GM21528 (cell line): ENCODE data around the gene DPF3.
"Not testable (repeated sequence)": the region's sequence is repeated elsewhere in the genome, so short reads cannot be mapped to it uniquely, and the experiment has no call there.

Experiments
- ATAC-seq: cut with Tn5 transposase; IDR thresholded peaks from one replicate; pipeline ENCODE4 v1.9.1; 2021; ENCODE audit warnings: mild to moderate bottlenecking, moderate library complexity; ENCODE audit not compliant: unreplicated experiment, low FRiP score

DPF3 gene

DNA sequence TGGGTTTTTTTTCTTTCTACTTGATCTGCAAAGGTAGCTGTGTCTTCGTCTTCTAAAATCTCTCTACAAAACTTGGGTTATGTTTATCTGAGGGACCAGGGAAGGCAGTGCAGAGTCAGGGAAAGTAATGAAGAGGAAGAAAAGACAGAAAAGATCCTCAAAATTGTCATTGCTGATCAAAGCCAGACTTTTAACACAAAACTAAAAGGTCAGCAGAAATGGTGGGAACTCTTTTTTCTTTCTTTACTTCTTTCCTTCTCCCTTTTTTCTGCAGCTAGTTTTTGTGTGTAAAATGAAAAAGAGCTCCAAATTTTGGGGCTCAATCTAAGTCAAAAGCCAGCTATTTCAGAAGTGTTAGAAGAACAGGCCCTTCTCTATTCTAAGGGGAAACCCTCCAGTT, 11.9 kb downstream of the DPF3 start:
- ATAC-seq = no peak

DNA sequence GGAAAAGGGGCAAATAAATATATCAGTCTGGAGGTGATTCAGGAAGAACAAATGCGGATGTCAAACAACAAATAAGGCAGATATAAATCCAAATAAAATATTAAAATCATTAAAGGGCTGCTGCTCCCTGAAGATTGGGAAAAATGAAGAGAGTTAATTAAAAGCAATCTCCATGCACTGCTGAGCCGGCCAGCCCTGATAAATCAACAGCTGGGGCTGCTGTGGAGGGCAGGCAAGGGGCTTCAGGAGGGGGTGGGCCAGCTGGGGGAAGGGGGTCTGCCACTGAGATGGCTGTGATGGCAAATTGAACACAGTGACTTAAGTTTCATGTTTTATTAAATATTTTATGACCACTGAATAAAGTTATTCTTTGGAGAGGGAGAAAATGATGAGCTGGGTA, 12.4 kb downstream of the DPF3 start:
- ATAC-seq = no peak

GRCh38 chr14:72880820-72881219, 13.1 kb downstream of the DPF3 start:
- no peak for ATAC-seq

- no peak for ATAC-seq
These were observed 13.7 kb downstream of the DPF3 start for GRCh38 chr14:72880164-72880563.

GRCh38 chr14:72879431-72879830, 14.5 kb downstream of the DPF3 start:
- ATAC-seq = no peak

GRCh38 chr14:72878746-72879145, 15.2 kb downstream of the DPF3 start:
- no peak for ATAC-seq

- no peak for ATAC-seq
These were observed 17.2 kb downstream of the DPF3 start for GRCh38 chr14:72876710-72877063.

DNA sequence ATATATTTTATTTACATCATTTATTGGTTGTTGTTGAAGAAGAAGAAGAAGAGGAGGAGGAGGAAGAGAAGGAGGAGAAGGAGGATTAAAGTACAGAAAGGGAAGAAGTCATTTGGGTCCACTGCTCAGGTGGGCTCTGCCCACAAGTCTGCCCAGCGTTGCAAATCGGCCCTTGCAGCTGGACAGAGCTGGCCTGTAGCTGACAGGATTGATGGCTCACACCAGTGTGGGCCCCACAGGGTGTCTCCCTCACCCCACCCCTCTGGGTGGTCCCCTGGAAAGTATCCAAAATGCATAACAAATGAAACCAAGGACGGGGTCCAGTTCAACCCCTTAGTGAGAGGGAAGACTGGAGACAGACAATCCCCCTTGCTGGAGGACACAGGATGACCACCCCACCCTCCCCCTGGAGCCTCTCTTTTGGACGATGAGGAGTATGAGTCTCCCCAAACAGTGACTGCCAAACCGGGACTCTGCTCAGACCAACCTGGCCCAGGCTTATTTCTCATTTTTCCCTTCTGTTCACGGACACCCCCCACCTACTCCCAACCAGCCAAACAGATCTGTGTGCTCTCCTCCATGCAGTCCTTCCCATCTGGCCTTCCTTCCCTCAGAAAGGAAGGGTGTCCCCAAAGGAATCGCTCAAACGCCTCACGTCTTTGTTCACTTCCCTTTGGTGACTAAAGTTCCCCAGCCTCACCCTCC, 17.7 kb downstream of the DPF3 start:
- no peak for ATAC-seq

DNA sequence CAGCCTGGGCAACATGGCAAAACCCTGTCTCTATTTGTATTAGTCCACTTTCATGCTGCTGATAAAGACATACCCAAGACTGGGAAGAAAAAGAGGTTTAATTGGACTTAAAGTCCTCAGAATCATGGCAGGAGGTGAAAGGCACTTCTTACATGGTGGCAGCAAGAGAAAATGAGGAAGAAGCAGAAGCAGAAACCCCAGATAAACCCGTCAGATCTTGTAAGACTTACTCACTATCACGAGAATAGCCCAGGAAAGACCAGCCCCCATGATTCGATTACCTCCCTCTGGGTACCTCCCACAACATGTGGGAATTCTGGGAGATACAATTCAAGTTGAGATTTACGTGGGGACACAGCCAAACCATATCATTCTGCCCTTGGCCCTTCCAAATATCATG, 23.0 kb downstream of the DPF3 start:
- ATAC-seq = not testable (repeated sequence)

DNA sequence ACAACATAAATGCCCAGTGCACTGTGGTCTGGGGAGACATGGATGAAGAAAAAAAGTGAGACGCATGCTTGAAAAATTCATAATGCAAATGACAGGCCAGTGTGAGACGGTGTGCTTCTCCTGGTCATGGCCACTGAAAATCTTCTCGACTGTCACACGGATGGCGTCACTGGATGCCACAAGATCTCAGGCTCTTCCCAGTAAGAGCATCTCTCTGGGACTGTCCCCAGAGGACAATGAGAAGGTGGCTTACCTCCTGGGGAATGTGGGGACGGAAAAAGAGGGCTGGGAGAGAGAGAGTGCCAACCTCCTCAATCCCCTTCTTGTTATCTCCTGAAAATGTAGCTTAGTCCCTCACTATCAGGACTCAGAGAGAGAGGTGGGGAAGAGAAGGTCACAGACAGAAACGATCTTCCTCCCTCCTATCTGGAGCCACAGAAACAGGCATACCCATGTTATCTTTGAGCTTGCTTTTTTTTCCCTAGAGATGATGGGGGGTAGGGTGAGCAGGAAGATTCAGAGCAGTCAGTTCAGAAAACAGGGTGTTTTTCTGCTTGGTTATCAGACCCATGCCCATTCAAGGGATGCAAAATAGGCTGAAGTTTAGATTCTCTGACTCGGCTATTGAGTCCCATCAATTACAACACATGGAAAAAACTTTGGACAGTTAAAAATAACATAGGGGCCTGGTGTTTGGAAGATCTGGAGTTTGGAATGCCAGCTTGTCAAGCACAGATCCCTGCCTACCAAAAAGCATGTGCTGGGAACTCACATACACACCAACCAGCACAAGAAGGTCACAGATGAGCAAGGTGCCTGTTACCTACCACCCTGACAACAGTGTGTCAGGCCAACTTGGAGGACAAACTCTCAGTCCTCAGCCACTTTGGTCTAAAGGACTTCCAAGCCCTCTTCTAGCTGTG, 24.2 kb downstream of the DPF3 start:
- ATAC-seq = no peak

- ATAC-seq = no peak
These were observed 25.4 kb downstream of the DPF3 start for GRCh38 chr14:72868500-72868899.

DNA sequence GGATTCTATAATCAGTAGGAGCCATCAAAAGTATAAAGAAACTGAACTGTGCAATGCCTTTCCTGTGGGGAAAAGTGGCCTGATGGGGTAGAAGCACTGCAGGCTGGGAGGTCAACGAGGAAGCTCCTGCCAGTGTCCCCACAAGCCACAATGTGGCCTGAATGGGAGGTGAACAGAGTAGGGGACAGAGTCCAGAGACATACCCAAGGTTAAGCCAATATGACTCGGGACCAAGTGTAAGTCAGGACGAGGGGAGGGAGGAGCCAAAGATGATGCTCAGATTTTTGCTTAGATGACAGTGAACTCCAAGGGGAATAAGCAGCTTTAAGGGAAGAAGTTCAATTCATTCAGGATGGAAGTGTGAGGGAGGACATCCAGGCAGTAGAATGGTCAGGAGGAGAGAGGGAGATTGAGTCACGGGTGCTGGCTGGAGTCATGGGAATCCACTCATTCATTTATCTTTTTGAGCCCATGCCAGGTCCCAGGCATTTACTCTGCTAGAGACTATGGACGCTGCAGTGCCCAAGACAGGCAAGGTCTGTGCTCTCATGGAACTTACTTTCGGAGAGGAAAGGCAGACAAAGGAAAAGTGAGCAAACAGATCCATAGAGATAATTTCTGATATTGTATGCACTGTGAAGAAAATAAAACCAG, 29.1 kb downstream of the DPF3 start:
- no peak for ATAC-seq

DNA sequence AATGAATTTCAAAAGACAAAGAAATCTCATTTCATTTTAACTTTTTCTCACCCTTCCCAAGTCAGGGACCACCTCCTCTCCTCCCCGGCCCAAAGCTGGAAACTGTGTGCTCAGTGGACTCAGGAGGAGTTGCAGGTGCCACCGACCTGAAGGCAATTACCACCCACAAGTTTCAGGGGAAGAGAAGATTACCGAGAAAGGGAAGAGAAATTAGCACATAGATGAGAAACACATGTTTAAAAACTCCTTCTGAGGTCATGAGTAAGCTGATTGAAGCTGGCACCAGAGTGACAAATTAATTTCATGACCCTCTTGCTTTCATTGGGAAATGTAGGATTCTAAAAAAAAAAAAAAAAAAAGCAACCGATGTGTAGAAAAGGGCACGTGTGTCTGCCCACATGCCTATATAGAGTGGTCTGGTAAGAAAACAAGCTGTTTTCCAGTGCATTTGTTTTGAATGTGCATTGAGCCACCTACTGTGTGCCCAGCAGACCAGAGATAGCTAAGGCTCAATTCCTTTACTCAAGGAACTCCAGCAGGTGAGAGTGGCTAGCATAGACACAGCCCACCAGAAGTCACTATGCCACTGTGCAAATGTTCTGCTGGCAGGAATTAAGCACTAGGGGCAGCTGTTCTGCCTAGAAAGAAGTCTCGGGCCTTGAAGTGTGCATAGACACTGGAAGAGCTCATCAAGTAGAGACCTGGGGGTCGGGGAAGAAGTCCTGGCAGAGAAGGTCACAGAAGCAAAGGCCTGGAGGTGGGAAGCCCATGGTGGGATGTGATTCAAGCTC, 30.5 kb downstream of the DPF3 start:
- no peak for ATAC-seq

GRCh38 chr14:72856530-72857266, 37.2 kb downstream of the DPF3 start:
- ATAC-seq = no peak

GRCh38 chr14:72855913-72856312, 38.0 kb downstream of the DPF3 start:
- ATAC-seq = no peak

DNA sequence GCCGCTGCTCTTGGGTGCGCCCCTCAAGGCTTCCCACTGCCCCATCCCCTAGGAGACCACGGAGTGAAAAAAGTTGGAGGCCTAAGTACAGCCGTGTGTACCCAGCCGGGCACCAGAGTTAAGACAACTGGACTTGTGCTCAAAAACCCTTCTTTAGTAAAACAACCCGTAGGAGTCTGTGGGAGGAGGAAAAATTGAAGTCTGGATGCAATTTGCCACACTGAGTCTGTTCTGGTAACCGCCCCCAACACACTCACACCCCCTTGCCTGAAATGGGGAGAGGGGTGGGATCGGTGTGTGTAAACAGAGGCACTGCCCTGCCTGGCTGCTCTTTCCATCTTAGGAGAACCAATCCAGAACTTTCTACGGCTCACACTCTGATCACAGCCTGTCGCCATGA, 41.7 kb downstream of the DPF3 start:
- ATAC-seq = no peak

GRCh38 chr14:72851635-72852034, 42.3 kb downstream of the DPF3 start:
- no peak for ATAC-seq

GRCh38 chr14:72850360-72850759, 43.5 kb downstream of the DPF3 start:
- ATAC-seq = no peak

GRCh38 chr14:72849222-72849621, 44.7 kb downstream of the DPF3 start:
- no peak for ATAC-seq

- ATAC-seq = no peak
These were observed 46.2 kb downstream of the DPF3 start for GRCh38 chr14:72847721-72848120.
